Coronary artery (tissue), 2 donors: ENCODE results near the gene GALNTL6.

Experiments used
- DNase-seq: peaks from one replicate; pipeline ENCODE4 v3.0.0-alpha.2; 2017; ENCODE audit warnings: low spot score
- H3K27ac ChIP-seq, 2 donors: fragments of 200-600 bp; sonication (generic); one replicate each; pipeline ENCODE4 v1.5.1; 2016 to 2019
- H3K4me3 ChIP-seq: fragments of 200-600 bp; sonication (generic); 2 replicates; pipeline ENCODE4 v1.5.1; 2016; ENCODE audit warnings: mild to moderate bottlenecking, moderate library complexity
- TF ChIP-seq, protein P1 (sequence below): fragments of 200-600 bp; sonication (generic); IDR thresholded peaks from one replicate; pipeline ENCODE4 v1.5.1; 2019; ENCODE audit warnings: antibody characterized with exemption

GALNTL6 gene

GRCh38 chr4:172157946-172158345 is 344.7 kb downstream of the GALNTL6 start:
- TF ChIP-seq, protein P1, sequence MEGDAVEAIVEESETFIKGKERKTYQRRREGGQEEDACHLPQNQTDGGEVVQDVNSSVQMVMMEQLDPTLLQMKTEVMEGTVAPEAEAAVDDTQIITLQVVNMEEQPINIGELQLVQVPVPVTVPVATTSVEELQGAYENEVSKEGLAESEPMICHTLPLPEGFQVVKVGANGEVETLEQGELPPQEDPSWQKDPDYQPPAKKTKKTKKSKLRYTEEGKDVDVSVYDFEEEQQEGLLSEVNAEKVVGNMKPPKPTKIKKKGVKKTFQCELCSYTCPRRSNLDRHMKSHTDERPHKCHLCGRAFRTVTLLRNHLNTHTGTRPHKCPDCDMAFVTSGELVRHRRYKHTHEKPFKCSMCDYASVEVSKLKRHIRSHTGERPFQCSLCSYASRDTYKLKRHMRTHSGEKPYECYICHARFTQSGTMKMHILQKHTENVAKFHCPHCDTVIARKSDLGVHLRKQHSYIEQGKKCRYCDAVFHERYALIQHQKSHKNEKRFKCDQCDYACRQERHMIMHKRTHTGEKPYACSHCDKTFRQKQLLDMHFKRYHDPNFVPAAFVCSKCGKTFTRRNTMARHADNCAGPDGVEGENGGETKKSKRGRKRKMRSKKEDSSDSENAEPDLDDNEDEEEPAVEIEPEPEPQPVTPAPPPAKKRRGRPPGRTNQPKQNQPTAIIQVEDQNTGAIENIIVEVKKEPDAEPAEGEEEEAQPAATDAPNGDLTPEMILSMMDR = no peak
- H3K4me3 ChIP-seq = no peak overlapping the region
- H3K27ac ChIP-seq = no peak overlapping the region
- no peak for DNase-seq

DNA sequence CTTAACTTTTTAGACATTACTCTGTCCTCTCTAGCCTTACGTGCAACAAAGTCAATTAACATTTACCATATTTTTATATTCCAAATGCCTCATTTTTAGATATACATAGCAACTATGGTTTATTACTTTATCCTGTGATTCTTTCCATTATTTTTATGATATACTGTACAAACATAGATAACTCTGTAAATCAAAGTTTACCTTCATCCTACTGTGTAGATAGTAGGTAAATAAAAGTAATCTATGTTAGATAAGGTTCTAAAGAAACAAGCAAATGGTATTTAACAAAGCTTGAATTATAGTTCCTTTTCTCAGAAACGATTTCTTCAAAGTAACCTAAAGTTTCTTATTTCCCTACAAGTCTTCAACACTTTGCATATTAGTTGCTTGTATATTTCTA is 350.0 kb downstream of the GALNTL6 start:
- Histone ChIP-seq H3K4me3 (no peak overlapping the region), H3K27ac (no peak overlapping the region)
- TF ChIP-seq, protein P1 = no peak
- no peak for DNase-seq

GRCh38 chr4:172168888-172169287 is 355.7 kb downstream of the GALNTL6 start:
- no peak overlapping the region for H3K4me3 ChIP-seq
- DNase-seq = no peak
- H3K27ac ChIP-seq = no peak overlapping the region
- TF ChIP-seq, protein P1 = no peak

DNA sequence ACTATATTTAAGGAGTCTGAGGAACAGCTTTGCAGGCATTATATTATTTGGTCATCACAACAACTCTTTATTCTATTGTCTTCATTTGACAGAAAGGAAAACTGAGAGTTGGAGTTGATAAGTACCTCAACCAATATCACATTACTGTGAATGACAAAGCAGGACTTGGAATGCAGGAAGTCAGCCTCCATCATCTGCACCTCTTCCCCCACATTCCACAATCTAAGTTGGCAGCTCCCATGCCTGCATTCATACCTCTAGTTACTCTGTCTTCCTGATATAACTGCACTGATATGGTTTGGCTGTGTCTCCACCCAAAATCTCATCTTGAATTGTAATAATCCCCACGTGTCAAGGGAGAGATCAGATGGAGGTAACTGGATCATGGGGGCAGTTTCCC is 356.7 kb downstream of the GALNTL6 start:
- no peak for DNase-seq
- TF ChIP-seq, protein P1 = no peak
- Histone ChIP-seq H3K27ac (no peak overlapping the region), H3K4me3 (no peak overlapping the region)

DNA sequence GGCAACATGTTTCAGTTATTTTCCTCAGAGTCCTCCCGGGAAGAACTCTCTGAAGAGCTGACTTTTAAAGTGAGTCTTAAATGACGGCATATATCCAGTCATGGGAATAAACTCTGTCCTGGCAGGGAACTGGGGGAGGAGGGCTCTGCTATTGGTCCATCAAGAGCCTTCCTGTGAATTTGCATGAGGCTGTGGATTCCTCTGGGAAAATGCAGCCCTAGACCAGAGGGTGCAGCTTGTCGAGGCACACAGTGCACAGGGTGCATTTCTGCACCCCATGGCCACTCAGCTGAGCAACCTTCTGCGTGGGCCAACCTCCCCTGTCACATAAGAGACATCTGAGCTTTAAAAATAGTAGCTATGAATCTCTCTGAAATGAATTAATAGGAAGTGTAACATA is 360.0 kb downstream of the GALNTL6 start:
- no peak for DNase-seq
- Histone ChIP-seq H3K4me3 (no peak overlapping the region), H3K27ac (no peak overlapping the region)
- TF ChIP-seq, protein P1 = no peak

- Histone ChIP-seq H3K27ac (no peak overlapping the region), H3K4me3 (no peak overlapping the region)
- no peak for DNase-seq
- TF ChIP-seq, protein P1 = no peak
These were observed 364.2 kb downstream of the GALNTL6 start for GRCh38 chr4:172177382-172177781.

GRCh38 chr4:172188248-172188988 is 375.2 kb downstream of the GALNTL6 start:
- DNase-seq = no peak
- no peak overlapping the region for H3K4me3 ChIP-seq
- TF ChIP-seq, protein P1 = no peak

More at GRCh38 chr4:172188248-172188988, 375.2 kb downstream of the GALNTL6 start:
- no peak overlapping the region for H3K27ac ChIP-seq
